ENCODE measurements around the gene PAM. TPM values are rescaled to one million over a fixed set of nuclear protein-coding genes. Genes with fewer than 3 reads are reported as not detected.

PAM gene
- total RNA-seq, 1 donor from 2014 or later: 940 TPM

GRCh38 chr5:102910240-102911226, 155.4 kb downstream of the PAM start:
- Histone ChIP-seq H3K27me3 (no peaks in the 10 kb centered on the region), H3K4me3 (no peak overlapping the region), H3K4me1 (peaks cover 0 to 30% of the 10 kb centered on the region in 2 donors), H3K36me3 (peaks cover 3 to 5% of the 10 kb centered on the region in 2 donors), H3K9me3 (no peaks in the 10 kb centered on the region), H3K27ac (peak overlapping the region; percentile 31 to 70)
- TF ChIP-seq CTCF (IDR thresholded peaks at IDR 0.05): no peak
- DNase-seq (ENCODE audit: low spot score in 2 of 2): no peak
- intact Hi-C loops (cut with DNase I): no loop called here

GRCh38 chr5:102911973-102912372, 156.9 kb downstream of the PAM start:
- Histone ChIP-seq H3K27me3 (no peaks in the 10 kb centered on the region), H3K9me3 (no peaks in the 10 kb centered on the region), H3K27ac (peak overlapping the region; percentile 29 to 70), H3K36me3 (peaks cover 3 to 5% of the 10 kb centered on the region in 2 donors), H3K4me1 (peaks cover 0 to 30% of the 10 kb centered on the region in 2 donors), H3K4me3 (no peak overlapping the region)
- intact Hi-C loops (cut with DNase I): no loop called here
- DNase-seq (ENCODE audit: low spot score in 2 of 2): no peak
- no peak for TF ChIP-seq CTCF (IDR thresholded peaks at IDR 0.05)

- H3K27me3 ChIP-seq: no peaks in the 10 kb centered on the region
- peaks cover 3 to 5% of the 10 kb centered on the region in 2 donors for H3K36me3 ChIP-seq
- H3K9me3 ChIP-seq: no peaks in the 10 kb centered on the region
- DNase-seq (ENCODE audit: low spot score in 2 of 2): no peak
- peaks cover 0 to 17% of the 10 kb centered on the region in 2 donors for H3K4me1 ChIP-seq
- intact Hi-C loops (cut with DNase I): no loop called here
- no peak overlapping the region for H3K27ac ChIP-seq
- TF ChIP-seq CTCF (IDR thresholded peaks at IDR 0.05): no peak
- H3K4me3 ChIP-seq: no peak overlapping the region
These were observed 161.0 kb downstream of the PAM start for GRCh38 chr5:102916109-102916508.

GRCh38 chr5:102918986-102919610, 164.0 kb downstream of the PAM start:
- Histone ChIP-seq H3K9me3 (no peaks in the 10 kb centered on the region), H3K4me3 (no peak overlapping the region), H3K27me3 (no peaks in the 10 kb centered on the region), H3K36me3 (peaks cover 2 to 3% of the 10 kb centered on the region in 2 donors), H3K4me1 (peaks cover 4 to 23% of the 10 kb centered on the region in 2 donors), H3K27ac (no peak overlapping the region)
- intact Hi-C loops (cut with DNase I): no loop called here
- no peak for DNase-seq (ENCODE audit: low spot score in 2 of 2)
- TF ChIP-seq CTCF (IDR thresholded peaks at IDR 0.05): no peak

GRCh38 chr5:102920762-102921161, 165.7 kb downstream of the PAM start:
- Histone ChIP-seq H3K27me3 (no peaks in the 10 kb centered on the region), H3K9me3 (no peaks in the 10 kb centered on the region), H3K27ac (peak overlapping the region in 1 of 2 donors; percentile 10), H3K4me3 (no peak overlapping the region), H3K36me3 (peaks cover 0 to 9% of the 10 kb centered on the region in 2 donors), H3K4me1 (peaks cover 4 to 23% of the 10 kb centered on the region in 2 donors)
- intact Hi-C loops (cut with DNase I): no loop called here
- TF ChIP-seq CTCF (IDR thresholded peaks at IDR 0.05): no peak
- DNase-seq (ENCODE audit: low spot score in 2 of 2): no peak

All from ascending aorta (tissue), 2 donors.